Skin epidermis (tissue), 12 donors: ENCODE data around the gene KYAT1.
"Not testable (repeated sequence)": the region's sequence is repeated elsewhere in the genome, so short reads cannot be mapped to it uniquely, and the experiment has no call there.

Experiments used
- H3K27ac ChIP-seq, 21 experiments: fragments of 200-600 bp; sonication (generic) in 11 of 21; one replicate each; pipeline ENCODE4 v1.5.0; 2020; ENCODE audit warnings: mild to moderate bottlenecking in 3 of 21, inconsistent platforms in 2 of 21, moderate library complexity in 2 of 21
- H3K4me3 ChIP-seq, 7 experiments: fragments of 200-600 bp; sonication (generic) in 2 of 7; one replicate each; pipeline ENCODE4 v1.5.0; 2020; ENCODE audit warnings: inconsistent platforms in 2 of 7, mild to moderate bottlenecking in 2 of 7, moderate library complexity in 1 of 7

Gene KYAT1

GRCh38 chr9:128891321-128892220, 9.8 kb upstream of the KYAT1 start:
- H3K27ac ChIP-seq = peak overlapping the region in 20 of 21 experiments; percentile 45 to 96 (median 86)

GRCh38 chr9:128887914-128888350, 6.2 kb upstream of the KYAT1 start:
- Histone ChIP-seq H3K27ac (peak overlapping the region in 13 of 21 experiments; percentile 4 to 73 (median 43)), H3K4me3 (no peak overlapping the region)

More at GRCh38 chr9:128891321-128892220, 9.8 kb upstream of the KYAT1 start:
- H3K4me3 ChIP-seq = no peak overlapping the region

- Histone ChIP-seq H3K4me3 (no peak overlapping the region), H3K27ac (peak overlapping the region in 5 of 21 experiments; percentile 14 to 100 (median 27))
Observed at GRCh38 chr9:128887049-128887448, 5.3 kb upstream of the KYAT1 start.

- Histone ChIP-seq H3K4me3 (no peak overlapping the region), H3K27ac (peak overlapping the region in 10 of 21 experiments; percentile 14 to 100 (median 50))
Observed at GRCh38 chr9:128886211-128886891, 4.6 kb upstream of the KYAT1 start.

- H3K4me3 ChIP-seq = no peak overlapping the region
Observed at GRCh38 chr9:128885798-128886197, 4.0 kb upstream of the KYAT1 start.

GRCh38 chr9:128885376-128885775, 3.6 kb upstream of the KYAT1 start:
- Histone ChIP-seq H3K27ac (peak overlapping the region in 12 of 21 experiments; percentile 0 to 100 (median 53)), H3K4me3 (no peak overlapping the region)

More at GRCh38 chr9:128885798-128886197, 4.0 kb upstream of the KYAT1 start:
- peak overlapping the region in 10 of 21 experiments; percentile 5 to 100 (median 56) for H3K27ac ChIP-seq

- H3K4me3 ChIP-seq = no peak overlapping the region
Observed at GRCh38 chr9:128884164-128884563, 2.4 kb upstream of the KYAT1 start.

GRCh38 chr9:128882677-128883603, 1.2 kb upstream of the KYAT1 start:
- Histone ChIP-seq H3K4me3 (peak overlapping the region; percentile 69 to 99 (median 95)), H3K27ac (peak overlapping the region; percentile 91 to 100 (median 97))

More at GRCh38 chr9:128884164-128884563, 2.4 kb upstream of the KYAT1 start:
- peak overlapping the region in 13 of 21 experiments; percentile 5 to 100 (median 62) for H3K27ac ChIP-seq

- H3K27ac ChIP-seq = no peak overlapping the region
- no peak overlapping the region for H3K4me3 ChIP-seq
Observed at GRCh38 chr9:128877852-128878251, 3.9 kb downstream of the KYAT1 start.

GRCh38 chr9:128870941-128871265, 10.8 kb downstream of the KYAT1 start:
- H3K27ac ChIP-seq = not testable (repeated sequence)

GRCh38 chr9:128870128-128870940, 11.4 kb downstream of the KYAT1 start:
- Histone ChIP-seq H3K27ac (no peak overlapping the region), H3K4me3 (no peak overlapping the region)

More at GRCh38 chr9:128870941-128871265, 10.8 kb downstream of the KYAT1 start:
- not testable (repeated sequence) for H3K4me3 ChIP-seq

- Histone ChIP-seq H3K27ac (no peak overlapping the region), H3K4me3 (no peak overlapping the region)
Observed at GRCh38 chr9:128863647-128864046, 18.1 kb downstream of the KYAT1 start.

GRCh38 chr9:128862401-128862851, 19.3 kb downstream of the KYAT1 start:
- H3K27ac ChIP-seq = peak overlapping the region in 1 of 21 experiments; percentile 3

GRCh38 chr9:128861501-128861900, 20.2 kb downstream of the KYAT1 start:
- Histone ChIP-seq H3K4me3 (no peak overlapping the region), H3K27ac (peak overlapping the region in 1 of 21 experiments; percentile 24)

More at GRCh38 chr9:128862401-128862851, 19.3 kb downstream of the KYAT1 start:
- H3K4me3 ChIP-seq = no peak overlapping the region

- Histone ChIP-seq H3K27ac (peak overlapping the region in 3 of 21 experiments; percentile 9 to 49 (median 45)), H3K4me3 (no peak overlapping the region)
Observed at GRCh38 chr9:128860937-128861336, 20.8 kb downstream of the KYAT1 start.

GRCh38 chr9:128858476-128858875, 23.3 kb downstream of the KYAT1 start:
- H3K27ac ChIP-seq, H3K4me3 ChIP-seq: not testable (repeated sequence)

- H3K27ac ChIP-seq, H3K4me3 ChIP-seq: not testable (repeated sequence)
Observed at GRCh38 chr9:128854454-128854853, 27.3 kb downstream of the KYAT1 start.

- not testable (repeated sequence) for H3K4me3 ChIP-seq, H3K27ac ChIP-seq
Observed at GRCh38 chr9:128852646-128853045, 29.1 kb downstream of the KYAT1 start.
